Endothelial cell of umbilical vein (primary cell): Measurements from ENCODE around the gene AHRR.

Experiments
- EZH2 ChIP-seq: IDR thresholded peaks from 2 replicates; pipeline ENCODE4 v1.6.1; 2012; ENCODE audit warnings: borderline replicate concordance, low read depth, mild to moderate bottlenecking, moderate library complexity, low read length, inconsistent platforms; ENCODE audit not compliant: severe bottlenecking
- MYC ChIP-seq: IDR thresholded peaks from one replicate; pipeline ENCODE4 v1.6.1; 2011; ENCODE audit warnings: mild to moderate bottlenecking, low read depth, low read length
- POLR2AphosphoS5 ChIP-seq: IDR thresholded peaks from 2 replicates; pipeline ENCODE4 v1.6.1; 2012; ENCODE audit warnings: low read depth, mild to moderate bottlenecking, control low read depth, low read length, moderate library complexity; ENCODE audit not compliant: insufficient read depth
- TF ChIP-seq, protein P1 (sequence below): IDR thresholded peaks from 2 replicates; pipeline ENCODE4 v1.6.1; 2011; ENCODE audit not compliant: insufficient read depth, insufficient read length
- TF ChIP-seq, protein P2 (sequence below), 2 donors: IDR thresholded peaks; 1 replicate in 1 of 2; 2 replicates in 1 of 2; pipeline ENCODE4 v1.5.1; 2011; ENCODE audit warnings: low read length in 2 of 2, mild to moderate bottlenecking in 2 of 2, moderate library complexity in 2 of 2, control low read depth in 1 of 2, inconsistent platforms in 1 of 2, low read depth in 1 of 2; ENCODE audit not compliant: insufficient read depth in 1 of 2; ENCODE audit errors: extremely low read depth in 1 of 2

DNA sequence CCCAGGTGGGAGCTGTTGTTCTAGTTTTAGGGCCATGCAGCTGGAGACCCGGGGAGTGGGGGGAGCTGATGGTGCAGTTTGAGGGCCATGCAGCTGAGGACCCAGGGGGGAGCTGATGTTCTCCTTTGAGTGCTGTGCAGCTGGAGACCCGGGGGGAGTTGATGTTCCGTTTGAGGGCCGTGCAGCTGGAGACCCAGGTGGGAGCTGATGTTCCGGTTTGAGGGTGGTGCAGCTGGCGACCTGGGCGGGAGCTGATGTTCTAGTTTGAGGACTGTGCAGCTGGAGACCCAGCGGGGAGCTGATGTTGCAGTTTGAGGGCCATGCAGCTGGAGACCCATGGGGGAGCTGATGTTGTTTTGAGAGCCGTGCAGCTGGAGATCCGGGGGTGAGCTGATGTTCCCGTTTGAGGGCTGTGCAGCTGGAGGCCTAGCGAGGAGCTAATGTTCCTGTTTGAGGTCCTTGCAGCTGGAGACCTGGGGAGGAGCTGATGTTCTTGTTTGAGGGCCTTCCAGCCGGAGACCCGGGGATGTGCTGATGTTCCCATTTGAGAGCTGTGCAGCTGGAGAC is 35.4 kb upstream of the AHRR start:
- TF ChIP-seq, protein P1, sequence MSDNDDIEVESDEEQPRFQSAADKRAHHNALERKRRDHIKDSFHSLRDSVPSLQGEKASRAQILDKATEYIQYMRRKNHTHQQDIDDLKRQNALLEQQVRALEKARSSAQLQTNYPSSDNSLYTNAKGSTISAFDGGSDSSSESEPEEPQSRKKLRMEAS: no peak
- TF ChIP-seq, protein P2, sequence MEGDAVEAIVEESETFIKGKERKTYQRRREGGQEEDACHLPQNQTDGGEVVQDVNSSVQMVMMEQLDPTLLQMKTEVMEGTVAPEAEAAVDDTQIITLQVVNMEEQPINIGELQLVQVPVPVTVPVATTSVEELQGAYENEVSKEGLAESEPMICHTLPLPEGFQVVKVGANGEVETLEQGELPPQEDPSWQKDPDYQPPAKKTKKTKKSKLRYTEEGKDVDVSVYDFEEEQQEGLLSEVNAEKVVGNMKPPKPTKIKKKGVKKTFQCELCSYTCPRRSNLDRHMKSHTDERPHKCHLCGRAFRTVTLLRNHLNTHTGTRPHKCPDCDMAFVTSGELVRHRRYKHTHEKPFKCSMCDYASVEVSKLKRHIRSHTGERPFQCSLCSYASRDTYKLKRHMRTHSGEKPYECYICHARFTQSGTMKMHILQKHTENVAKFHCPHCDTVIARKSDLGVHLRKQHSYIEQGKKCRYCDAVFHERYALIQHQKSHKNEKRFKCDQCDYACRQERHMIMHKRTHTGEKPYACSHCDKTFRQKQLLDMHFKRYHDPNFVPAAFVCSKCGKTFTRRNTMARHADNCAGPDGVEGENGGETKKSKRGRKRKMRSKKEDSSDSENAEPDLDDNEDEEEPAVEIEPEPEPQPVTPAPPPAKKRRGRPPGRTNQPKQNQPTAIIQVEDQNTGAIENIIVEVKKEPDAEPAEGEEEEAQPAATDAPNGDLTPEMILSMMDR (IDR thresholded peaks at IDR 0.05; ENCODE audit: extremely low read depth in 1 of 2, insufficient read depth in 1 of 2, low read depth in 1 of 2, low read length in 2 of 2): no peak
- no peak for TF ChIP-seq POLR2AphosphoS5
- no peak for TF ChIP-seq EZH2
- TF ChIP-seq MYC: no peak
